CD4-positive, CD25-positive, alpha-beta regulatory T cell (primary cell): Measurements from ENCODE around the gene PRAC1. TPM values are rescaled to one million over a fixed set of nuclear protein-coding genes. Genes with fewer than 3 reads are reported as not detected.
A peak's percentile ranks its signal among the peaks of the same experiment; 100 is the strongest.

ENCODE experiments used
- ATAC-seq, 2 donors: fragments of 150-1000 bp; cut with Tn5 transposase; one replicate each; pipeline ENCODE4 v1.10.0; 2021; ENCODE audit warnings: low read depth in 2 of 2, moderate number of reproducible peaks in 2 of 2, moderate library complexity in 1 of 2
- DNase-seq, 3 donors: peaks; one replicate each; pipeline versions ENCODE4 v3.0.0 to v3.0.0-alpha.2; 2012 to 2022; ENCODE audit warnings: mixed read lengths in 1 of 3
- H3K27ac ChIP-seq: one replicate; pipeline ENCODE4 v1.7.0; 2013; ENCODE audit warnings: mild to moderate bottlenecking, low read length; ENCODE audit not compliant: insufficient read depth, poor library complexity, severe bottlenecking
- H3K27me3 ChIP-seq: one replicate; pipeline ENCODE4 v1.7.0; 2013; ENCODE audit warnings: low read length; ENCODE audit not compliant: control insufficient read depth, insufficient read depth
- H3K36me3 ChIP-seq: one replicate; pipeline ENCODE4 v1.7.0; 2013; ENCODE audit warnings: mild to moderate bottlenecking, low read length, moderate library complexity; ENCODE audit not compliant: control insufficient read depth, insufficient read depth
- H3K4me1 ChIP-seq: 2 replicates; pipeline ENCODE4 v1.7.0; 2013; ENCODE audit warnings: mild to moderate bottlenecking, low read length; ENCODE audit not compliant: insufficient read depth, control insufficient read depth, poor library complexity, severe bottlenecking
- H3K4me3 ChIP-seq: one replicate; pipeline ENCODE4 v1.7.0; 2013; ENCODE audit warnings: low read depth, mild to moderate bottlenecking, low read length, moderate library complexity
- H3K9me3 ChIP-seq, 2 experiments: 1 replicate in 1 of 2; 2 replicates in 1 of 2; pipeline ENCODE4 v1.7.0; 2013; ENCODE audit warnings: low read length in 2 of 2, mild to moderate bottlenecking in 1 of 2, moderate library complexity in 1 of 2; ENCODE audit not compliant: control insufficient read depth in 2 of 2
- H3K27ac Mint-ChIP-seq, 3 donors: one replicate each; pipeline ENCODE4 v1.8.0; 2020 to 2022; ENCODE audit warnings: mild to moderate bottlenecking in 3 of 3, mixed read lengths in 3 of 3, moderate library complexity in 2 of 3
- H3K27me3 Mint-ChIP-seq: one replicate; pipeline ENCODE4 v1.8.0; 2022; ENCODE audit warnings: mild to moderate bottlenecking, mixed read lengths
- H3K36me3 Mint-ChIP-seq: one replicate; pipeline ENCODE4 v1.8.0; 2020; ENCODE audit warnings: mixed read lengths
- H3K4me1 Mint-ChIP-seq, 4 donors: one replicate each; pipeline ENCODE4 v1.8.0; 2020 to 2022; ENCODE audit warnings: mixed read lengths in 4 of 4, mild to moderate bottlenecking in 1 of 4
- H3K4me3 Mint-ChIP-seq, 4 donors: one replicate each; pipeline ENCODE4 v1.8.0; 2020 to 2022; ENCODE audit warnings: mild to moderate bottlenecking in 4 of 4, mixed read lengths in 4 of 4, moderate library complexity in 3 of 4
- H3K9me3 Mint-ChIP-seq, 7 donors: one replicate each; pipeline ENCODE4 v1.8.0; 2020 to 2022; ENCODE audit warnings: mixed read lengths in 7 of 7, mild to moderate bottlenecking in 3 of 7, moderate library complexity in 2 of 7
- polyA plus RNA-seq, 4 donors: library from polyadenylated mRNA; unstranded; fragments of 300-500 nt; fragmentation: Illumina TruSeq; gene quantifications; one replicate each; pipeline ENCODE4 v1.2.3, GENCODE V29; 2021
- total RNA-seq: library from RNA; stranded (reverse); gene quantifications from one replicate; pipeline ENCODE4 v1.2.3, GENCODE V29; 2022

The PRAC1 gene
- total and polyA plus RNA-seq, 5 donors from 2014 or later, result not detected

DNA sequence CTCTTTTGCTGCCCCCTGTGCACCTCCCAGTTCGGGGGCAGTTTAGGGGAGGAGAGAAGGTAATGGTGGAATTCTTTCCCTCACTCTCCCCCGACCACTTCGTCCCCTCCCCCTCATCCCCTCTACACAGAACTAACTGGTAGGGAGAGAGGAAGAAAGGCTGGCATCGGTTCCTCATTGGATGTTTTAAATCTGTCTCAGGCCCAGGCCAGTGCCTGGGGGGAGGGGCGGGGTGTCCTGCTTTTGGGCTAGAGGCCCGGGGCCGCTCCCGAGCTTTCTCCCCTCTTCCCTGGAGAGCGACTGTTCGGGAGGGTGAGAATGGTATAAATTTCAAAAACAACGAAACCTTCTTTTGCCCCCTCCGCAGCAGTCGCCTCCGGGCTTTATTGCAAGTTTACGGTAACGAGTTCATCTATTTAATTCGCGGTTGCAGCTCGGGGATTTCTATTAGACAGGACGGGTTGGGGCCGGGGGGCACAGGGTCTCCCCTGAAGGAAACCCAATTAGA, 651 bp upstream of the PRAC1 start, which contains the start of gene PRAC2:
PRAC2 (plus strand) TSS at position 271 of the 508 bp plus-strand sequence. CDS start 1,226 bp downstream, outside the sequence.
- no peak within 1 kb of the TSS for H3K27ac ChIP-seq
- H3K36me3 ChIP-seq, result no peaks in the 10 kb centered on the region
- ATAC-seq (no peak), DNase-seq (no peak)
- Mint-ChIP-seq H3K27ac (peak within 1 kb of the TSS in 1 of 3 donors; percentile 70), H3K36me3 (no peaks in the 10 kb centered on the region), H3K9me3 (peaks cover 0 to 9% (median 2%) of the 10 kb centered on the region in 7 donors), H3K4me1 (peaks cover 7 to 62% (median 32%) of the 10 kb centered on the region in 4 donors), H3K27me3 (peaks cover 100% of the 10 kb centered on the region), H3K4me3 (peak within 1 kb of the TSS; percentile 50 to 91 (median 67))
- H3K9me3 ChIP-seq, result peaks cover 1 to 5% of the 10 kb centered on the region in 2 experiments
- H3K4me3 ChIP-seq, result peak within 1 kb of the TSS; percentile 35
- peaks cover 64% of the 10 kb centered on the region for H3K27me3 ChIP-seq
- H3K4me1 ChIP-seq, result peaks cover 56% of the 10 kb centered on the region

DNA sequence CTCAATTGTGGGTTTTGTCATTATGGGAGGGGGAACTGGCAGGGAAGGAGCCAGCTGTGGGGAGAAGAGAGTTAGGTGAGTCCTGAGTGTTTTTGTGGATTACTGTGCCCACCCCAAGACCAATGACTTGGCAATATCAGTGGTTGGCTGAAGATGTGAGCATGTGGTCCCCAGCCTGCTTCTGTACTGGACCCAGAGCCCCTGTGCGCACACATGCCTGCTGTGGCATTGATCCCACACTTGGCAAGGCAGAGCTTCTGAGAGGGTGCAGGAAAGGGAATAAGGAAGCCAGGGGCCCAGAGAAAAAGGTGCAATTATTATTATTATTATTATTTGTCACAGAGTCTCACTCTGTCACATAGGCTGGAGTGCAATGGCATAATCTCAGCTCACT, 1.3 kb downstream of the PRAC1 start:
- H3K27me3 ChIP-seq, result peaks cover 56% of the 10 kb centered on the region
- peaks cover 7 to 55% (median 28%) of the 10 kb centered on the region in 4 donors for H3K4me1 Mint-ChIP-seq
- no peak overlapping the region for H3K27ac Mint-ChIP-seq
- H3K4me3 ChIP-seq, result no peak overlapping the region
- H3K27me3 Mint-ChIP-seq, result peaks cover 100% of the 10 kb centered on the region
- H3K36me3 ChIP-seq, result no peaks in the 10 kb centered on the region
- no peak for ATAC-seq
- DNase-seq, result no peak
- H3K9me3 ChIP-seq, result peaks cover 1 to 5% of the 10 kb centered on the region in 2 experiments
- H3K36me3 Mint-ChIP-seq, result no peaks in the 10 kb centered on the region
- H3K4me1 ChIP-seq, result peaks cover 53% of the 10 kb centered on the region
- no peak overlapping the region for H3K27ac ChIP-seq
- peak overlapping the region in 1 of 4 donors; percentile 3 for H3K4me3 Mint-ChIP-seq
- H3K9me3 Mint-ChIP-seq, result peaks cover 0 to 11% (median 2%) of the 10 kb centered on the region in 7 donors

DNA sequence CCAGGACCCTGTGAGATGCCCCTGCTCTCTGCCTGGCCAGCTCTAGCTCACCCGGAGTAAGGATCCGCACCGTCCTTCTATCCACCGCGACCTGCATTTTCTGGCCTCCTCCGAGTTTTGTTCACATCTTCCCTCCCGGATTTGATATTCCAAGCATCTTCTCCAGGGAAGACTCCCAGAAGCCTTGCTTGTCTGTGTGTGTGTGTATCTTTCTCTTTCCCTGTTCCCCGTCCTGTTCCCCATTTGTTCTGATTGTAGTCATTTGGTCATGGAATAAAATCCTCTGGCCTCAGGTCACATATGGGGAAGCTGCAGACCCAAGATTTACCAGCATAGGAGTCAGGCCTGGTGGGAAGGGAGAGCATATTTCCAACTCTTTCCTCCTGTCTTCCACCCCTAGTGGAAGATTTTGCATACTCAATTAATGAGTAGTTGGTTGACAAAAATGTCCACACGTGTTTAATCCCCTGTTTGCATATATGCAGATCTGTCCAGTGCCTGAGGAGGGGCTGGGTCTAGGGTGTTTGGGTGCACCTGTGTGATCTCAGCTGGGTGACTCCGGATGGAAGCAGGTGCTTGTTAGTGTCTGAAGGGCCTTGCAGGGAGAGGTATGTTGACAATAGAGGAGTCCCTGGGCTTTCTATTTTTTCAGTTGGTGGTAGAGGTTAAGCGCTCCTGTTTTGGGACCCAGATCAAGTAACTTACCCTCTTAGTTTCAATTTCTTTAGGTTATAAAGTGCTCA, 1.9 kb downstream of the PRAC1 start:
- no peak overlapping the region for H3K4me3 ChIP-seq
- H3K4me1 ChIP-seq, result peaks cover 55% of the 10 kb centered on the region
- Mint-ChIP-seq H3K27ac (peak overlapping the region in 1 of 3 donors; percentile 70), H3K4me1 (peaks cover 7 to 56% (median 29%) of the 10 kb centered on the region in 4 donors), H3K4me3 (peak overlapping the region; percentile 3 to 76 (median 30)), H3K27me3 (peaks cover 98% of the 10 kb centered on the region), H3K9me3 (peaks cover 0 to 11% (median 2%) of the 10 kb centered on the region in 7 donors), H3K36me3 (no peaks in the 10 kb centered on the region)
- H3K36me3 ChIP-seq, result no peaks in the 10 kb centered on the region
- DNase-seq (no peak), ATAC-seq (no peak)
- peaks cover 1 to 5% of the 10 kb centered on the region in 2 experiments for H3K9me3 ChIP-seq
- H3K27ac ChIP-seq, result no peak overlapping the region
- H3K27me3 ChIP-seq, result peaks cover 52% of the 10 kb centered on the region

DNA sequence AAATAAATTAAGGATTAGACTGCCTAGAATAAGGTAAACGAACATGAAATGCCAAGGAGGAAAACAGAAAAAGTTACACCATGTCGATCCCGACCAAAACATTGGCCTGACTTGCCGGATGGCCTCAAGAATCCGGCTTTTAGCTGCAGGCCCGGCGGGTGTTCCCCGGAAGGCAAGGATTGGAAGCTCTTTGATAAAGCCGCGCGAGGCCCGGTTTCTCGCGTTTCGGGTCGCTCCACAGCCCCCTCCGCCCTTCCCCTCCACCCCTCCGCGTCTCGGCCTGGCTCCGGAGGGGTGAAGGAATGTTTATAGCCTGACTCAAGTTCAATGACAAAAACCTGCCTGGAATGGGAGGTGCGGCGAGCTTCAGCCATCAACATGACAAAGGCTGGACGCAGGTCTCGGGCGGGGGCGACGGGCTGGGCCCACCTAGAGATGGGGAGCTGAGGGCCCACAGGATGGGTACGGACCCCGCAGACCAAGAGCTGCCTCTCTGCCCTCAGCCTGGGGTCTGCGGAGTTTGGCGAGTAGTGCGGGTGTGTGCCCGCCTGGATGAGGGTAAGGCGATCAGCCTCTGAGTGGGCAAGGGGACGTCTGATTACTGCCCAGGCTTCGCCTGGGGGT, 2.6 kb downstream of the PRAC1 start:
- Mint-ChIP-seq H3K36me3 (no peaks in the 10 kb centered on the region), H3K4me1 (peaks cover 7 to 49% (median 28%) of the 10 kb centered on the region in 4 donors), H3K27me3 (peaks cover 97% of the 10 kb centered on the region), H3K27ac (no peak overlapping the region), H3K9me3 (peaks cover 0 to 11% (median 1%) of the 10 kb centered on the region in 7 donors), H3K4me3 (peak overlapping the region in 2 of 4 donors; percentile 37 to 74)
- Histone ChIP-seq H3K4me1 (peaks cover 48% of the 10 kb centered on the region), H3K4me3 (no peak overlapping the region), H3K9me3 (peaks cover 1 to 5% of the 10 kb centered on the region in 2 experiments), H3K27me3 (peaks cover 55% of the 10 kb centered on the region), H3K27ac (no peak overlapping the region), H3K36me3 (no peaks in the 10 kb centered on the region)
- ATAC-seq, result no peak
- DNase-seq, result no peak

- H3K4me1 ChIP-seq, result peaks cover 40% of the 10 kb centered on the region
- Mint-ChIP-seq H3K4me3 (peak overlapping the region in 2 of 4 donors; percentile 33 to 59), H3K27me3 (peaks cover 97% of the 10 kb centered on the region), H3K4me1 (peaks cover 4 to 41% (median 22%) of the 10 kb centered on the region in 4 donors), H3K36me3 (no peaks in the 10 kb centered on the region), H3K9me3 (peaks cover 0 to 11% (median 1%) of the 10 kb centered on the region in 7 donors), H3K27ac (peak overlapping the region in 1 of 3 donors; percentile 79)
- H3K36me3 ChIP-seq, result no peaks in the 10 kb centered on the region
- H3K27ac ChIP-seq, result no peak overlapping the region
- peak in 1 of 3 donors; percentile 19 for DNase-seq
- no peak for ATAC-seq
- H3K27me3 ChIP-seq, result peaks cover 55% of the 10 kb centered on the region
- peaks cover 1 to 5% of the 10 kb centered on the region in 2 experiments for H3K9me3 ChIP-seq
- no peak overlapping the region for H3K4me3 ChIP-seq
Observed at GRCh38 chr17:48718761-48719641, 3.3 kb downstream of the PRAC1 start.

- no peaks in the 10 kb centered on the region for H3K36me3 Mint-ChIP-seq
- peaks cover 1 to 5% of the 10 kb centered on the region in 2 experiments for H3K9me3 ChIP-seq
- peaks cover 97% of the 10 kb centered on the region for H3K27me3 Mint-ChIP-seq
- H3K36me3 ChIP-seq, result no peaks in the 10 kb centered on the region
- no peak overlapping the region for H3K27ac ChIP-seq
- ATAC-seq, result no peak
- H3K4me3 Mint-ChIP-seq, result peak overlapping the region in 2 of 4 donors; percentile 15 to 59
- H3K4me3 ChIP-seq, result no peak overlapping the region
- DNase-seq, result no peak
- peaks cover 33% of the 10 kb centered on the region for H3K4me1 ChIP-seq
- peaks cover 51% of the 10 kb centered on the region for H3K27me3 ChIP-seq
- peaks cover 0 to 34% (median 17%) of the 10 kb centered on the region in 4 donors for H3K4me1 Mint-ChIP-seq
- H3K9me3 Mint-ChIP-seq, result peaks cover 0 to 11% (median 1%) of the 10 kb centered on the region in 7 donors
- H3K27ac Mint-ChIP-seq, result no peak overlapping the region
Observed at GRCh38 chr17:48718227-48718760, 4.0 kb downstream of the PRAC1 start.
